ENCODE data around the gene ZNF19. TPM values are rescaled to one million over a fixed set of nuclear protein-coding genes. Genes with fewer than 3 reads are reported as not detected.

Gene ZNF19
- total and polyA plus RNA-seq, 2 experiments from 2014 or later: 4.5 to 7.0 TPM

DNA sequence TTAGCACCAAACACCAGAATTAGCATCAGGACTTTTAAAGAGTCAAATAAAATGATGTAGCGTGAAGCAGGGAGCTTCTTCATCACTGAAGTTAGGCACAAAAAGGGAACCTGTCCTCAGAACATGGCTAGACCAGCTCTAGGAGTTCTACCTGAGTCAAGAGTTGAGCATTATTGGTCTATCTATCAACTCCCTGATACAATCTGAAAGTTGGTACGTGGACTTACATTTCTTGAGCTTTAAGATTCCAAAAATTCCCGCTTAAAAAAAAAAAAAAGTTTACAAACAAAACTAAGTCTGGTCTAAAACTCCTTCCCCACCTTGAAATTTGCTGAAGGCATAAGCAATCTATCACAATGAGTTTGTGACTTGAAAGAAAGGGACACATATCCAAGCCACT is 59.5 kb downstream of the ZNF19 start:
- no peaks in the 10 kb centered on the region for H3K4me1 ChIP-seq (ENCODE audit: low read depth)
- peaks cover 44% of the 10 kb centered on the region for H3K27me3 ChIP-seq
- no peaks in the 10 kb centered on the region for H3K36me3 ChIP-seq
- no peak for DNase-seq (ENCODE audit: low read depth in 1 of 2, low spot score in 1 of 2)
- H3K9me3 ChIP-seq (ENCODE audit: low read depth): no peaks in the 10 kb centered on the region
- H3K4me3 ChIP-seq: no peak overlapping the region
- H3K27ac ChIP-seq: no peak overlapping the region
- TF ChIP-seq, protein P1, sequence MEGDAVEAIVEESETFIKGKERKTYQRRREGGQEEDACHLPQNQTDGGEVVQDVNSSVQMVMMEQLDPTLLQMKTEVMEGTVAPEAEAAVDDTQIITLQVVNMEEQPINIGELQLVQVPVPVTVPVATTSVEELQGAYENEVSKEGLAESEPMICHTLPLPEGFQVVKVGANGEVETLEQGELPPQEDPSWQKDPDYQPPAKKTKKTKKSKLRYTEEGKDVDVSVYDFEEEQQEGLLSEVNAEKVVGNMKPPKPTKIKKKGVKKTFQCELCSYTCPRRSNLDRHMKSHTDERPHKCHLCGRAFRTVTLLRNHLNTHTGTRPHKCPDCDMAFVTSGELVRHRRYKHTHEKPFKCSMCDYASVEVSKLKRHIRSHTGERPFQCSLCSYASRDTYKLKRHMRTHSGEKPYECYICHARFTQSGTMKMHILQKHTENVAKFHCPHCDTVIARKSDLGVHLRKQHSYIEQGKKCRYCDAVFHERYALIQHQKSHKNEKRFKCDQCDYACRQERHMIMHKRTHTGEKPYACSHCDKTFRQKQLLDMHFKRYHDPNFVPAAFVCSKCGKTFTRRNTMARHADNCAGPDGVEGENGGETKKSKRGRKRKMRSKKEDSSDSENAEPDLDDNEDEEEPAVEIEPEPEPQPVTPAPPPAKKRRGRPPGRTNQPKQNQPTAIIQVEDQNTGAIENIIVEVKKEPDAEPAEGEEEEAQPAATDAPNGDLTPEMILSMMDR (IDR thresholded peaks at IDR 0.05; ENCODE audit: low read depth, low read length): no peak

DNA sequence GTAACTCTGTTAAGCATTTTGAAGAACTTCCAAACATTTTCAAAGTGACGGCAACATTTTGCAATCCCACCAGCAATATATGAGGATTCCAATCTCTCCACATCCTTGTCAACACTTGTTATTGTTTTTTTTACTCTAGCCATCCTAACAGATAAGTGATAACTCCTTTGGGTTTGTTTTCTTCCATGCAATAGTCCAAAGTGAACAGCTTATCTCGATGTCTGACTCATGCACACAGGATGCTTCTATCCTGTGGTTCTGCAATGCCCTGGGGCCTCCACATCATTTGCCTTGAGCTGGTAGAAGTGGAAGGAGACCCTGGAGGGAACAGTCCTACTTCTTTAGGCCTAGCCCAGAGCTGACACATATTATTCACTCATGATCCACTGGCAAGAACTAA is 60.2 kb downstream of the ZNF19 start:
- Histone ChIP-seq H3K9me3 (ENCODE audit: low read depth) (no peaks in the 10 kb centered on the region), H3K27ac (no peak overlapping the region), H3K27me3 (peaks cover 51% of the 10 kb centered on the region), H3K36me3 (no peaks in the 10 kb centered on the region), H3K4me3 (no peak overlapping the region), H3K4me1 (ENCODE audit: low read depth) (no peaks in the 10 kb centered on the region)
- TF ChIP-seq, protein P1 (IDR thresholded peaks at IDR 0.05; ENCODE audit: low read depth, low read length): no peak
- DNase-seq (ENCODE audit: low read depth in 1 of 2, low spot score in 1 of 2): peak in 1 of 2 donors; percentile 77

DNA sequence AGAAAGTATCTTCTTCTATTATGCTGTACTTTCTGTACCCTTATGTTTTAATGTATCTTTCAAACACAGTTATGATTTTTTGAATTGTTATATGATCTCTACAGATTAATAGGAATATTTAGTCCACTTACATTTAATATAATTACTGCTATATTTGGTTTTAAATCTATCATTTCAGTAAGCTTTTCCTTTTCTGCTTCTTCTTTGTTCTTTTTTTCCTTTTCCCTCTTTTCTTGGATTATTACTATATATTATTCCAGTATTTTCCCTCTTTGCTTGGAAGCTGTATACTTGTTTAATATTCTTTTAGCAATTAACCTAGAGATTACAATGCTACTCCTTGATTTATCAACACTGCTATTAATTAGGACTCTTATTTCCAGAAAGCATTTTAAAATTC is 60.7 kb downstream of the ZNF19 start:
- H3K4me1 ChIP-seq (ENCODE audit: low read depth): no peaks in the 10 kb centered on the region
- H3K27me3 ChIP-seq: peaks cover 56% of the 10 kb centered on the region
- H3K27ac ChIP-seq: no peak overlapping the region
- no peaks in the 10 kb centered on the region for H3K9me3 ChIP-seq (ENCODE audit: low read depth)
- no peak overlapping the region for H3K4me3 ChIP-seq
- H3K36me3 ChIP-seq: no peaks in the 10 kb centered on the region
- no peak for DNase-seq (ENCODE audit: low read depth in 1 of 2, low spot score in 1 of 2)
- TF ChIP-seq, protein P1 (IDR thresholded peaks at IDR 0.05; ENCODE audit: low read depth, low read length): no peak

GRCh38 chr16:71426880-71427615 is 62.1 kb downstream of the ZNF19 start:
- Histone ChIP-seq H3K4me1 (ENCODE audit: low read depth) (no peaks in the 10 kb centered on the region), H3K27me3 (peaks cover 48% of the 10 kb centered on the region), H3K4me3 (no peak overlapping the region), H3K36me3 (no peaks in the 10 kb centered on the region), H3K27ac (no peak overlapping the region), H3K9me3 (ENCODE audit: low read depth) (no peaks in the 10 kb centered on the region)
- TF ChIP-seq, protein P1 (IDR thresholded peaks at IDR 0.05; ENCODE audit: low read depth, low read length): no peak
- DNase-seq (ENCODE audit: low read depth in 1 of 2, low spot score in 1 of 2): no peak

- H3K27me3 ChIP-seq: peaks cover 45% of the 10 kb centered on the region
Measured at GRCh38 chr16:71426069-71426879, 62.9 kb downstream of the ZNF19 start.

More at GRCh38 chr16:71426069-71426879, 62.9 kb downstream of the ZNF19 start:
- peak; percentile 56 to 80 for DNase-seq (ENCODE audit: low read depth in 1 of 2, low spot score in 1 of 2)
- no peak overlapping the region for H3K27ac ChIP-seq
- no peaks in the 10 kb centered on the region for H3K4me1 ChIP-seq (ENCODE audit: low read depth)
- H3K4me3 ChIP-seq: peak overlapping the region; percentile 18
- no peaks in the 10 kb centered on the region for H3K9me3 ChIP-seq (ENCODE audit: low read depth)
- TF ChIP-seq, protein P1 (IDR thresholded peaks at IDR 0.05; ENCODE audit: low read depth, low read length): no peak
- no peaks in the 10 kb centered on the region for H3K36me3 ChIP-seq

Measured in cardiac muscle cell (in vitro differentiated cells and primary cell).